Transverse colon (tissue), 4 donors: ENCODE measurements around the gene TRAF3. TPM values are rescaled to one million over a fixed set of nuclear protein-coding genes. Genes with fewer than 3 reads are reported as not detected.

Source experiments
- DNase-seq: peaks from one replicate; pipeline ENCODE4 v3.0.0-alpha.2; 2019
- H3K27ac ChIP-seq, 4 donors: fragments of 200-600 bp; sonication (generic); 2 replicates each; pipeline ENCODE4 v1.5.1; 2016 to 2018; ENCODE audit warnings: inconsistent platforms in 4 of 4
- H3K27me3 ChIP-seq: fragments of 200-600 bp; sonication (generic); 2 replicates; pipeline ENCODE4 v1.5.1; 2017; ENCODE audit warnings: inconsistent platforms
- H3K36me3 ChIP-seq, 4 donors: fragments of 200-600 bp; sonication (generic); 2 replicates each; pipeline ENCODE4 v1.5.1; 2017 to 2019; ENCODE audit warnings: inconsistent platforms in 4 of 4
- H3K4me1 ChIP-seq, 4 donors: fragments of 200-600 bp; sonication (generic); 2 replicates each; pipeline ENCODE4 v1.5.1; 2017 to 2020; ENCODE audit warnings: inconsistent platforms in 4 of 4
- H3K4me3 ChIP-seq, 4 donors: fragments of 200-600 bp; sonication (generic); 1 replicate in 1 of 4; 2 replicates in 3 of 4; pipeline versions ENCODE4 v1.5.1 to v1.6.1; 2017 to 2019; ENCODE audit warnings: inconsistent platforms in 4 of 4
- H3K9me3 ChIP-seq, 2 donors: fragments of 200-600 bp; sonication (generic); 2 replicates each; pipeline ENCODE4 v1.5.1; 2017 to 2019; ENCODE audit warnings: inconsistent platforms in 2 of 2
- EP300 ChIP-seq: sonication (generic); formaldehyde crosslinking; IDR thresholded peaks from one replicate; pipeline ENCODE4 v1.6.1; 2017; ENCODE audit warnings: antibody characterized with exemption, low read depth
- POLR2A ChIP-seq: fragments of 450-650 bp; IDR thresholded peaks from one replicate; pipeline ENCODE4 v1.6.1; 2016; ENCODE audit warnings: antibody characterized with exemption, mild to moderate bottlenecking, moderate library complexity
- POLR2AphosphoS5 ChIP-seq, 3 donors: sonication (generic); formaldehyde crosslinking; IDR thresholded peaks; one replicate each; pipeline ENCODE4 v1.6.1; 2016; ENCODE audit warnings: antibody characterized with exemption in 3 of 3
- WGBS, 2 donors: methylation state at CpG; one replicate each; pipeline ENCODE4 v1.1.5; 2018; ENCODE audit warnings: low coverage in 1 of 2; 5-methylcytosine and 5-hydroxymethylcytosine counted together
- in situ Hi-C, 4 donors: fragments of 200-750 bp; cut with MboI; loops; one replicate each; pipeline versions ENCODE4 v1.15.0 to v1.15.1; 2017; ENCODE audit warnings: low sequenced_read_pairs in 3 of 4, low pct_ligation_motif_present in 1 of 4, low pct_unique_long_range_greater_than_20kb in 1 of 4
- intact Hi-C: fragments of 100-400 bp; cut with DNase I; formaldehyde crosslinking; loops from one replicate; pipeline ENCODE4 v1.15.1; 2023; ENCODE audit warnings: low total_unique reads
- total RNA-seq, 4 donors: library from RNA; depleted of rRNA; stranded (reverse); fragments of >200 nt; gene quantifications; one replicate each; pipeline ENCODE4 v1.1.0, GENCODE V29; 2016
- TF ChIP-seq, protein P1 (sequence below), 5 experiments: fragments of 200-600 bp in 3 of 5; fragments of 450-650 bp in 2 of 5; sonication (generic) in 3 of 5; IDR thresholded peaks; 1 replicate in 2 of 5; 2 replicates in 3 of 5; pipeline ENCODE4 v1.5.1; 2016 to 2017; ENCODE audit warnings: antibody characterized with exemption in 5 of 5, inconsistent platforms in 3 of 5, mild to moderate bottlenecking in 2 of 5, moderate library complexity in 1 of 5

TRAF3 gene
- total RNA-seq, 4 donors from 2014 or later: 18.7 to 28.9 (median 25.0) TPM

DNA sequence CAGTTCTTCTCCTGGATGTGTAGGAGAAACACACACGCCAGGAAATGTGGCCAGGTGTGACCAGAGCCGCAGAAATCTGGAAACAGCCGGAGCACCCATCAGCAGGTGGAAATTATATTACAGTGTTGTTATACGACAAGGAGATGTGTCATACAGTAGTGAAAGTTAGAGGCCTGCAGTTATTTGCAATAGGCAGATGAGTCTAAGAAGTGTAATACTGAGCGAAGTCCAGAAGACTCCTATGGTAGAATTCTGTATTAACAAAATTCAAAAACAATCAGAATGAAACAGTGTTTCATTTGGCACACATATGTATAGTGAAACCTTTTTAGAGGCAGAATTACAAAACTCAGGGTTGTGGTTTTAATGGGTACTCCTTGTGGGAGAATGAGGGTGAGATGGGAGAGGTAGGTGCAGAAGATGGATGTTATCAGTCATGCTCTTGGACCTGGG lies 105.9 kb downstream of the TRAF3 start:
- in situ Hi-C loops (no loop called here), intact Hi-C loops (no loop called here)
- Histone ChIP-seq H3K27me3 (no peaks in the 10 kb centered on the region), H3K4me3 (no peak overlapping the region), H3K9me3 (no peaks in the 10 kb centered on the region), H3K36me3 (no peaks in the 10 kb centered on the region), H3K27ac (peak overlapping the region in 2 of 4 donors; percentile 36 to 47), H3K4me1 (peaks cover 0 to 20% (median 8%) of the 10 kb centered on the region in 4 donors)
- no peak for DNase-seq
- TF ChIP-seq POLR2A: no peak
- TF ChIP-seq, protein P1, sequence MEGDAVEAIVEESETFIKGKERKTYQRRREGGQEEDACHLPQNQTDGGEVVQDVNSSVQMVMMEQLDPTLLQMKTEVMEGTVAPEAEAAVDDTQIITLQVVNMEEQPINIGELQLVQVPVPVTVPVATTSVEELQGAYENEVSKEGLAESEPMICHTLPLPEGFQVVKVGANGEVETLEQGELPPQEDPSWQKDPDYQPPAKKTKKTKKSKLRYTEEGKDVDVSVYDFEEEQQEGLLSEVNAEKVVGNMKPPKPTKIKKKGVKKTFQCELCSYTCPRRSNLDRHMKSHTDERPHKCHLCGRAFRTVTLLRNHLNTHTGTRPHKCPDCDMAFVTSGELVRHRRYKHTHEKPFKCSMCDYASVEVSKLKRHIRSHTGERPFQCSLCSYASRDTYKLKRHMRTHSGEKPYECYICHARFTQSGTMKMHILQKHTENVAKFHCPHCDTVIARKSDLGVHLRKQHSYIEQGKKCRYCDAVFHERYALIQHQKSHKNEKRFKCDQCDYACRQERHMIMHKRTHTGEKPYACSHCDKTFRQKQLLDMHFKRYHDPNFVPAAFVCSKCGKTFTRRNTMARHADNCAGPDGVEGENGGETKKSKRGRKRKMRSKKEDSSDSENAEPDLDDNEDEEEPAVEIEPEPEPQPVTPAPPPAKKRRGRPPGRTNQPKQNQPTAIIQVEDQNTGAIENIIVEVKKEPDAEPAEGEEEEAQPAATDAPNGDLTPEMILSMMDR (IDR thresholded peaks at IDR 0.05): no peak
- no peak for TF ChIP-seq EP300
- no peak for TF ChIP-seq POLR2AphosphoS5 (IDR thresholded peaks at IDR 0.05)
- 55 to 57% methylated on average over 5 of the region's 5 CpGs for WGBS, 2 donors

DNA sequence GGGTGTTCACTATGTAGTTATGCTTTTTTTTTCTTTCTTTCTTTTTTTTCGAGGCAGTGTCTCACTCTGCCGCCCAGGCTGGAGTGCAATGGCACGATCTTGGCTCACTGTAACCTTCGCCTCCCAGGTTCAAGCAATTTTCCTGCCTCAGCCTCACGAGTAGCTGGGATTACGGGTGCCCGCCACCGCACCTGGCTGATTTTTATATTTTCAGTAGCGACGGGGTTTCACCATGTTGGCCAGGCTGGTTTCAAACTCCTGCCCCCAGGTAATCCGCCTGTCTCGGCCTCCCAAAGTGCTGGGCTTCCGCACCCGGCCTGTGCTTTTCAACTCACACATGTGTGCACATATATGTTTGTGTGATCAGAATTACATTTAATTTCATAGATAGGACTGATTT lies 106.3 kb downstream of the TRAF3 start:
- in situ Hi-C loops: no loop called here
- peak overlapping the region in 2 of 4 donors; percentile 36 to 47 for H3K27ac ChIP-seq
- no peaks in the 10 kb centered on the region for H3K9me3 ChIP-seq
- intact Hi-C loops: no loop called here
- 98 to 100% methylated on average over 10 to 14 of the region's 14 CpGs for WGBS, 2 donors
- H3K27me3 ChIP-seq: no peaks in the 10 kb centered on the region
- DNase-seq: no peak
- no peak for TF ChIP-seq POLR2AphosphoS5 (IDR thresholded peaks at IDR 0.05)
- H3K36me3 ChIP-seq: no peaks in the 10 kb centered on the region
- peaks cover 0 to 19% (median 8%) of the 10 kb centered on the region in 4 donors for H3K4me1 ChIP-seq
- no peak overlapping the region for H3K4me3 ChIP-seq

DNA sequence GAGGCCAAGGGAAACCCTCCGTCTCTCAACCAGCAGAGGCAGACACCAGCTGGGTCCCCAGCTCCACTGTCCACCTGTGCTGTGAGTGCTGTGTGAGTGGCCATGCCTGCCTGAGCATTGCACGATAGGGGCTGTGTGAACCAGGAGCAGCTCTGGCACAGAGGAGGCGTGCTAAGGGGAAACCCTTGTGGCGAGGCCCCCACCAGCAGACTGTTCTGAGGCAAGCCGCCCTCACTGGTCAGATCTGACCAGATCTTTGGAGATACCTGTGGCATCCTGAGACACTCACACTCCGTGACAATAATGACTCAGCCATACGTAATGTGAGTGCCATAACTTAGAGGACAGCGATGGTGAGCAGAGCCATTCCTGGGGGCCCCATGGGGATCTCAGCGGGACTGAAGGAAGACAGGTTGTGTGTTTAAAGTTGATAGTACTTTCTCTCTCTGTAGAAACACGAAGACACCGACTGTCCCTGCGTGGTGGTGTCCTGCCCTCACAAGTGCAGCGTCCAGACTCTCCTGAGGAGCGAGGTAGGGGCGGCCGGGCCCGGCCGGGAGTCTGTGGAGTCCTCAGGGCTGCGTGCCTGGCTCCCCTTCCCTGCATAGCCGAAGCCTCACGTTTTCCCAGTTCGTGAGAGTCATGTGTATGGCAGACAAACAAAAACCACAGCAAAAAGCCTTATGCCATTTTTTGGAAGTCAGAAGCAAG lies 108.6 kb downstream of the TRAF3 start:
- Histone ChIP-seq H3K27ac (no peak overlapping the region), H3K9me3 (no peaks in the 10 kb centered on the region), H3K4me1 (peaks cover 0 to 6% (median 0%) of the 10 kb centered on the region in 4 donors), H3K27me3 (no peaks in the 10 kb centered on the region), H3K36me3 (no peaks in the 10 kb centered on the region), H3K4me3 (no peak overlapping the region)
- TF ChIP-seq POLR2AphosphoS5 (IDR thresholded peaks at IDR 0.05) (no peak), POLR2A (no peak), EP300 (no peak)
- TF ChIP-seq, protein P1 (IDR thresholded peaks at IDR 0.05): no peak
- in situ Hi-C loops (no loop called here), intact Hi-C loops (no loop called here)
- 91% methylated on average over 22 of the region's 22 CpGs; no CpG with 5 or more reads in 1 of the 2 donors for WGBS, 2 donors
- DNase-seq: no peak

DNA sequence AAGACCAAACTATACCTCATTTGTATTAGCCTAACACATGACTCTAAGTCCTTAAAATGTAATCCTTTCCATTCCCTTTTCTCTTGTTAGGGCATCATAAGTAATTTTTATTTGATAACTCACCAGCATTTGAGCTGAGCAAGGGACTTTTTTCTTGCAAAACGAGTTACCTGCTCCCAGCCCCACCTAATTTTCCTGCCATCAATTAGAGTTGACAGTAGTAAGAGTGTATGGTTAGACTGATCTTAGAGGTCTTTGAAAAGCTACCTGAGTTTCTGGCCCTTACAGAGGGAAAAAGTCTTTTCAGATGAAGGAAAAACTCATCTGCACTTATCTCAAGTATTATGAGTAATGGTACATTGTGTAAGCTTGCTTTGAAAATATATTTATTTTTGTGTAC lies 111.5 kb downstream of the TRAF3 start:
- DNase-seq: no peak
- 54 to 67% methylated on average over 1 of the region's 1 CpG for WGBS, 2 donors
- no peaks in the 10 kb centered on the region for H3K27me3 ChIP-seq
- in situ Hi-C loops (no loop called here), intact Hi-C loops (no loop called here)
- H3K4me3 ChIP-seq: no peak overlapping the region
- TF ChIP-seq, protein P1 (IDR thresholded peaks at IDR 0.05): no peak
- TF ChIP-seq POLR2A (no peak), EP300 (no peak), POLR2AphosphoS5 (IDR thresholded peaks at IDR 0.05) (no peak)
- no peak overlapping the region for H3K27ac ChIP-seq
- H3K36me3 ChIP-seq: no peaks in the 10 kb centered on the region
- H3K9me3 ChIP-seq: no peaks in the 10 kb centered on the region
- peaks cover 0 to 9% (median under 1%) of the 10 kb centered on the region in 4 donors for H3K4me1 ChIP-seq
